ENCODE results near the gene CMTM2.

DNA sequence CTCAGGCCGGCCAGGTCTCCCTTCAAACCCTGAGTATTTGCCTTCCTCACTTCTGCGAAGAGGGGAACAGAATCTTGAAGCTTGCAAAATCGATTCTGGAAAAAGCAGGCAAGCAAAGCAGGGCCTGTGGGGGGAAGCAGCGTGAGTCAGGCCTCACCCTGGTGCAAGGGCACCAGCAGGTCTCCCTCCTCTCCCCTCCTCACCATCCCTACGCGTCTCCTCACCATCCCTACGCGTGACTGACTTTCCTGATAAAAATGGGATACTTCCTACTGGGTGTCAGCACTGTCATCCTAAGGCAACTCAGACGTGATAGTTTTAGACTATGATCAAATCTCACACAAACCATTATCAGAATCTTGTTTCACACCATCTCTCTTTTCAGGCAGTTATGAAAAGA, 37.3 kb downstream of the CMTM2 start:
- TF ChIP-seq CTCF (IDR thresholded peaks at IDR 0.05) (no peak), POLR2A (IDR thresholded peaks at IDR 0.05) (no peak)

Data from heart left ventricle (tissue), 13 donors.